Activated T-cell treated with anti-CD3 and anti-CD28 coated beads, Interleukin-2, amount 50 U/mL, for 72 hours (primary cell): ENCODE results near the gene CDC42BPB. TPM values are rescaled to one million over a fixed set of nuclear protein-coding genes. Genes with fewer than 3 reads are reported as not detected.
"Not testable (repeated sequence)": the region's sequence is repeated elsewhere in the genome, so short reads cannot be mapped to it uniquely, and the experiment has no call there.

Experiments
- ATAC-seq, 2 donors: fragments of 150-1000 bp; cut with Tn5 transposase; replicated peaks in 1 of 2; 2 replicates each; pipeline ENCODE4 v1.10.0; 2021; ENCODE audit warnings: moderate library complexity in 2 of 2, mild to moderate bottlenecking in 1 of 2
- DNase-seq, 2 donors: peaks; one replicate each; pipeline ENCODE4 v3.0.0; 2021 to 2022; ENCODE audit warnings: mixed read lengths in 1 of 2
- H3K27ac Mint-ChIP-seq: one replicate; pipeline ENCODE4 v1.8.0; 2022; ENCODE audit warnings: mild to moderate bottlenecking, moderate library complexity, mixed read lengths
- H3K27me3 Mint-ChIP-seq: one replicate; pipeline ENCODE4 v1.8.0; 2022; ENCODE audit warnings: low read depth, mixed read lengths
- H3K36me3 Mint-ChIP-seq, 2 donors: one replicate each; pipeline ENCODE4 v1.8.0; 2022; ENCODE audit warnings: mixed read lengths in 2 of 2, mild to moderate bottlenecking in 1 of 2; ENCODE audit not compliant: insufficient read depth in 2 of 2
- H3K4me1 Mint-ChIP-seq: one replicate; pipeline ENCODE4 v1.8.0; 2022; ENCODE audit warnings: low read depth, mixed read lengths
- H3K4me3 Mint-ChIP-seq, 2 donors: one replicate each; pipeline ENCODE4 v1.8.0; 2022; ENCODE audit warnings: mild to moderate bottlenecking in 2 of 2, mixed read lengths in 2 of 2, moderate library complexity in 2 of 2
- H3K9me3 Mint-ChIP-seq, 2 donors: one replicate each; pipeline ENCODE4 v1.8.0; 2022; ENCODE audit warnings: mixed read lengths in 2 of 2
- total RNA-seq, 2 donors: library from RNA; stranded (reverse); gene quantifications; one replicate each; pipeline ENCODE4 v1.2.3, GENCODE V29; 2022

Gene CDC42BPB
- total RNA-seq, 2 donors from 2014 or later: 3.7 to 5.4 TPM

- DNase-seq: no peak
- no peak for ATAC-seq
- Mint-ChIP-seq H3K27ac (no peak overlapping the region), H3K4me3 (no peak overlapping the region), H3K9me3 (peaks cover 0 to 4% of the 10 kb centered on the region in 2 donors), H3K4me1 (peaks cover 6% of the 10 kb centered on the region), H3K27me3 (peaks cover 11% of the 10 kb centered on the region), H3K36me3 (no peaks in the 10 kb centered on the region)
These were observed 15.9 kb downstream of the CDC42BPB start for GRCh38 chr14:103041464-103041863.

GRCh38 chr14:103033681-103034096 is 23.7 kb downstream of the CDC42BPB start:
- Mint-ChIP-seq H3K27me3 (no peaks in the 10 kb centered on the region), H3K9me3 (no peaks in the 10 kb centered on the region), H3K36me3 (no peaks in the 10 kb centered on the region), H3K27ac (no peak overlapping the region), H3K4me1 (no peaks in the 10 kb centered on the region), H3K4me3 (no peak overlapping the region)
- ATAC-seq (no peak), DNase-seq (no peak)

GRCh38 chr14:103031956-103032355 is 25.4 kb downstream of the CDC42BPB start:
- DNase-seq (no peak), ATAC-seq (no peak)
- Mint-ChIP-seq H3K36me3 (no peaks in the 10 kb centered on the region), H3K4me3 (no peak overlapping the region), H3K9me3 (no peaks in the 10 kb centered on the region), H3K27me3 (no peaks in the 10 kb centered on the region), H3K4me1 (no peaks in the 10 kb centered on the region), H3K27ac (no peak overlapping the region)

- no peak for DNase-seq
- Mint-ChIP-seq H3K4me3 (no peak overlapping the region), H3K4me1 (no peaks in the 10 kb centered on the region), H3K27ac (no peak overlapping the region), H3K9me3 (no peaks in the 10 kb centered on the region), H3K36me3 (no peaks in the 10 kb centered on the region), H3K27me3 (no peaks in the 10 kb centered on the region)
- no peak for ATAC-seq
These were observed 25.8 kb downstream of the CDC42BPB start for GRCh38 chr14:103031566-103031911.

- no peak for ATAC-seq
- no peaks in the 10 kb centered on the region for H3K4me1 Mint-ChIP-seq
These were observed 26.4 kb downstream of the CDC42BPB start for GRCh38 chr14:103030741-103031565.

GRCh38 chr14:103029936-103030335 is 27.4 kb downstream of the CDC42BPB start:
- no peak for DNase-seq
- Mint-ChIP-seq H3K27me3 (no peaks in the 10 kb centered on the region), H3K36me3 (peaks cover 0 to 3% of the 10 kb centered on the region in 2 donors), H3K4me1 (no peaks in the 10 kb centered on the region), H3K9me3 (no peaks in the 10 kb centered on the region), H3K27ac (no peak overlapping the region), H3K4me3 (no peak overlapping the region)
- no peak for ATAC-seq

More at GRCh38 chr14:103030741-103031565, 26.4 kb downstream of the CDC42BPB start:
- no peak overlapping the region for H3K27ac Mint-ChIP-seq
- no peaks in the 10 kb centered on the region for H3K27me3 Mint-ChIP-seq
- no peaks in the 10 kb centered on the region for H3K9me3 Mint-ChIP-seq
- H3K36me3 Mint-ChIP-seq: no peaks in the 10 kb centered on the region
- H3K4me3 Mint-ChIP-seq: no peak overlapping the region
- DNase-seq: no peak

- H3K27ac Mint-ChIP-seq: no peak overlapping the region
- no peaks in the 10 kb centered on the region for H3K4me1 Mint-ChIP-seq
- H3K4me3 Mint-ChIP-seq: no peak overlapping the region
- H3K27me3 Mint-ChIP-seq: no peaks in the 10 kb centered on the region
- peaks cover 0 to 4% of the 10 kb centered on the region in 2 donors for H3K36me3 Mint-ChIP-seq
- ATAC-seq: no peak
- H3K9me3 Mint-ChIP-seq: no peaks in the 10 kb centered on the region
- no peak for DNase-seq
These were observed 28.6 kb downstream of the CDC42BPB start for GRCh38 chr14:103028772-103029171.

- DNase-seq: no peak
- H3K27me3 Mint-ChIP-seq: no peaks in the 10 kb centered on the region
- no peaks in the 10 kb centered on the region for H3K9me3 Mint-ChIP-seq
- ATAC-seq: no peak
- peaks cover 0 to 4% of the 10 kb centered on the region in 2 donors for H3K36me3 Mint-ChIP-seq
- H3K4me3 Mint-ChIP-seq: no peak overlapping the region
- no peak overlapping the region for H3K27ac Mint-ChIP-seq
- no peaks in the 10 kb centered on the region for H3K4me1 Mint-ChIP-seq
These were observed 29.1 kb downstream of the CDC42BPB start for GRCh38 chr14:103028161-103028767.

- H3K4me3 Mint-ChIP-seq: no peak overlapping the region
- peaks cover under 1% of the 10 kb centered on the region for H3K4me1 Mint-ChIP-seq
- H3K36me3 Mint-ChIP-seq: peaks cover 0 to 4% of the 10 kb centered on the region in 2 donors
- H3K27me3 Mint-ChIP-seq: no peaks in the 10 kb centered on the region
- no peaks in the 10 kb centered on the region for H3K9me3 Mint-ChIP-seq
- DNase-seq (no peak), ATAC-seq (no peak)
- H3K27ac Mint-ChIP-seq: no peak overlapping the region
These were observed 29.9 kb downstream of the CDC42BPB start for GRCh38 chr14:103027451-103027850.

- H3K4me3 Mint-ChIP-seq: no peak overlapping the region
- DNase-seq (no peak), ATAC-seq (no peak)
- H3K27me3 Mint-ChIP-seq: no peaks in the 10 kb centered on the region
- peaks cover 5% of the 10 kb centered on the region for H3K4me1 Mint-ChIP-seq
- H3K36me3 Mint-ChIP-seq: peaks cover 0 to 4% of the 10 kb centered on the region in 2 donors
- no peaks in the 10 kb centered on the region for H3K9me3 Mint-ChIP-seq
- no peak overlapping the region for H3K27ac Mint-ChIP-seq
These were observed 30.4 kb downstream of the CDC42BPB start for GRCh38 chr14:103026988-103027387.

GRCh38 chr14:103026196-103026595 is 31.2 kb downstream of the CDC42BPB start:
- not testable (repeated sequence) for H3K4me3 Mint-ChIP-seq, ATAC-seq, H3K27me3 Mint-ChIP-seq, H3K36me3 Mint-ChIP-seq, H3K27ac Mint-ChIP-seq, H3K9me3 Mint-ChIP-seq, DNase-seq
- peaks cover 13% of the 10 kb centered on the region for H3K4me1 Mint-ChIP-seq

- Mint-ChIP-seq H3K4me1 (peaks cover 13% of the 10 kb centered on the region), H3K36me3 (peaks cover 0 to 4% of the 10 kb centered on the region in 2 donors), H3K27me3 (peaks cover 8% of the 10 kb centered on the region), H3K27ac (no peak overlapping the region), H3K4me3 (no peak overlapping the region), H3K9me3 (no peaks in the 10 kb centered on the region)
- ATAC-seq (no peak), DNase-seq (no peak)
These were observed 33.4 kb downstream of the CDC42BPB start for GRCh38 chr14:103023881-103024473.

GRCh38 chr14:103022685-103023044 is 34.7 kb downstream of the CDC42BPB start:
- peaks cover 8% of the 10 kb centered on the region for H3K27me3 Mint-ChIP-seq
- H3K4me1 Mint-ChIP-seq: peaks cover 13% of the 10 kb centered on the region
- no peak overlapping the region for H3K4me3 Mint-ChIP-seq
- H3K27ac Mint-ChIP-seq: no peak overlapping the region
- peaks cover 0 to 4% of the 10 kb centered on the region in 2 donors for H3K36me3 Mint-ChIP-seq
- no peaks in the 10 kb centered on the region for H3K9me3 Mint-ChIP-seq
- ATAC-seq: no peak
- DNase-seq: no peak
